Measurements from ENCODE around the gene ATP13A2.

- TF ChIP-seq CTCF (IDR thresholded peaks at IDR 0.05): no peak
- no peak for TF ChIP-seq EZH2 (IDR thresholded peaks at IDR 0.05; ENCODE audit: borderline replicate concordance, insufficient read depth, low read depth, low read length, poor library complexity, severe bottlenecking)
Observed at GRCh38 chr1:16983649-16984048, 28.1 kb downstream of the ATP13A2 start.

Data from B cell (primary cell).